ENCODE measurements around the gene PEPD. TPM values are rescaled to one million over a fixed set of nuclear protein-coding genes. Genes with fewer than 3 reads are reported as not detected.

Gene PEPD
- total RNA-seq, 1 donor from 2014 or later, result 84.7 TPM

DNA sequence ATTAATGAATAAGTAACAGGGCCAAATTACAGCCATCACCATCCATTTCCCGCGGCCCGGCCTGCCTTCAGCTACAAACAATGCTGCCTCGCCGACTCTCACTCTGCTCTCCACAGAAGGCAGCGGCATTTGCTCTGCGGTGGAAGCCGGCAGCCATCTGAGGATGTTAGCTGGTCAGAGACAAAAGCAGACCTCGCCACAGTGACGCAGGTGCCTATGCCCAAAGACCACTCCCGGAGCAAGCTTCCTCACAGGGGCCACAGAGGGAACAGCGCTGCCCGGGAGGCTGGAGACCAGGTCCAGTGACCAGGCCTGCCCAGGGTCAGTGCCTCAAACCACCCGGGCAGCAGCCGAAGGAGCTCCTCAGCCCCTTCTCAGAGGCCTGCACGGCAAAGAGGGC lies 16.4 kb downstream of the PEPD start:
- peaks cover 3% of the 10 kb centered on the region for H3K9me3 Mint-ChIP-seq
- TF ChIP-seq, protein P1, sequence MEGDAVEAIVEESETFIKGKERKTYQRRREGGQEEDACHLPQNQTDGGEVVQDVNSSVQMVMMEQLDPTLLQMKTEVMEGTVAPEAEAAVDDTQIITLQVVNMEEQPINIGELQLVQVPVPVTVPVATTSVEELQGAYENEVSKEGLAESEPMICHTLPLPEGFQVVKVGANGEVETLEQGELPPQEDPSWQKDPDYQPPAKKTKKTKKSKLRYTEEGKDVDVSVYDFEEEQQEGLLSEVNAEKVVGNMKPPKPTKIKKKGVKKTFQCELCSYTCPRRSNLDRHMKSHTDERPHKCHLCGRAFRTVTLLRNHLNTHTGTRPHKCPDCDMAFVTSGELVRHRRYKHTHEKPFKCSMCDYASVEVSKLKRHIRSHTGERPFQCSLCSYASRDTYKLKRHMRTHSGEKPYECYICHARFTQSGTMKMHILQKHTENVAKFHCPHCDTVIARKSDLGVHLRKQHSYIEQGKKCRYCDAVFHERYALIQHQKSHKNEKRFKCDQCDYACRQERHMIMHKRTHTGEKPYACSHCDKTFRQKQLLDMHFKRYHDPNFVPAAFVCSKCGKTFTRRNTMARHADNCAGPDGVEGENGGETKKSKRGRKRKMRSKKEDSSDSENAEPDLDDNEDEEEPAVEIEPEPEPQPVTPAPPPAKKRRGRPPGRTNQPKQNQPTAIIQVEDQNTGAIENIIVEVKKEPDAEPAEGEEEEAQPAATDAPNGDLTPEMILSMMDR (conservative IDR thresholded peaks at IDR 0.05), result no peak

DNA sequence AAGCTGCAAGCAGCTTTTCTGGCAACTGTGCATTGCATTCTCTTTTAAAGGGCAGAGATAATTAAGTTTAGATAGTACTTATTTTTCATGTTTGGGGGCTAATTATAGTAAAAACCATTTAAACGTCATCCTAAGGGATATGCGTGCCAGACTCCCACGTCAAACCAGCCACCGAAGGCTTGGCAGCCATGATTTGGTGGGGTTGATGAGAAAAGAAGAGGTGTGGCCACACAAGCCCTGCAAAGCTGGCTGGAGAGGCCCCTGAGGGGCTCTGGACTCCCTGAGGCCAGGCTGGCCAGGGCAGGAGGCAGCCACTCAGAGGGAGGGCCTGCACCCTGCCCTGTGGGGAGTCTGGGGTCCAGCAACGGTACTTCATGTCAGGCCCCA lies 17.5 kb downstream of the PEPD start:
- no peaks in the 10 kb centered on the region for H3K9me3 Mint-ChIP-seq
- H3K4me1 Mint-ChIP-seq (ENCODE audit: unreplicated experiment), result peaks cover 21% of the 10 kb centered on the region
- H3K36me3 Mint-ChIP-seq, result no peaks in the 10 kb centered on the region
- no peak overlapping the region for H3K4me3 Mint-ChIP-seq
- H3K27ac Mint-ChIP-seq, result peak overlapping the region; percentile 64
- TF ChIP-seq, protein P1 (conservative IDR thresholded peaks at IDR 0.05), result no peak
- DNase-seq (ENCODE audit: extremely low spot score, unreplicated experiment), result no peak
- H3K27me3 Mint-ChIP-seq, result no peaks in the 10 kb centered on the region

More for the DNA sequence above, 16.4 kb downstream of the PEPD start:
- DNase-seq (ENCODE audit: extremely low spot score, unreplicated experiment), result no peak
- Mint-ChIP-seq H3K4me3 (no peak overlapping the region), H3K4me1 (ENCODE audit: unreplicated experiment) (peaks cover 24% of the 10 kb centered on the region), H3K27ac (peak overlapping the region; percentile 70), H3K27me3 (no peaks in the 10 kb centered on the region), H3K36me3 (peaks cover 4% of the 10 kb centered on the region)

DNA sequence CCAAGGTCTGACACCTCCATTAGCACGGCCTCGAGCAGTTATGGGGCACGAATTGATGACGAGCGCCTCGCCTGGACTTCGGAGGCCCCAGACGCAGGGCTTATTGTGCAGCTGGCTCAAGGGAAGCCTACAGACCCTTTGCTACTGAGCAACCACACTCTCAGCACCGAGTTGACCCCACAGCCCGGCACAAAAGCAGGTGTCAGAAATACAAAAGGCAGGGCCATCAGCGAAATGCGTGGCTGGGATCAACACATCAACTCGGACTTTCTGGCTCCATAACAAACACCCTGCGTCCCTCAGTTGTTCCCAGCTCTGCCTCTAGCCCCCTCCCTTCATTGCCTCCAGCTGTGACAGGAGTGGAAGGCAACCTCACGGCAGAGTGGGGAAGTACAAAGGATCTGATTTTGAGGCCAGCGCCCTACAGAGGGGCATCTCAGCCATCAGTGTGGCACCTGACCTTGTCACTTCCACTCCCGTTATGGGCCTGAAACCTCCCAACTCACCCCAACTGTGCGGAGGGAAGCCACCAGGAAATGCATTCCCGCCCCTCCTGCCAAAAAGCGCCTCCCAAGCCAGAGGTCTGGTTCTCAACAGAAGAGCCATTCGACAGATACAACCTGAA lies 18.0 kb downstream of the PEPD start:
- Mint-ChIP-seq H3K27me3 (no peaks in the 10 kb centered on the region), H3K27ac (peak overlapping the region; percentile 64), H3K36me3 (no peaks in the 10 kb centered on the region), H3K4me3 (no peak overlapping the region), H3K9me3 (no peaks in the 10 kb centered on the region), H3K4me1 (ENCODE audit: unreplicated experiment) (peaks cover 21% of the 10 kb centered on the region)
- DNase-seq (ENCODE audit: extremely low spot score, unreplicated experiment), result no peak
- TF ChIP-seq, protein P1 (conservative IDR thresholded peaks at IDR 0.05), result no peak

DNA sequence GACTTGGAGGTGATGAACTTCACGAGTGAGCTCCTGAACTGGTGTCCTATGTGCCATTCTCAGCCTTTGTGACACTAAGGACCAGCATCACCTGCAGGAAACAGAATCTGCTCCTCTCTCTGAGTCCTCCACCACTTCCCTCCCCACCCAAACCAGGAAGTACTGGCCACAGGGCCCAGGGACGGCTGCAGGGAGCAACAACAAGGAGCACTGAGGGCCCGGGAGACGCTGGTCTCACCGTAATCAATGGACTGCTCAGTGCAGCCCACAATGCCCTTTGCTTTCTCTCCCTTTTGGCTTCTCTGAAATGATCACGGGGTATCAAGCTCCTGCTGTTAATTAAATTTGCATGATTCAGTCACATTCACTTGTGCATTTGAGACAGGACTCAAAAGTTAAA lies 18.6 kb downstream of the PEPD start:
- Mint-ChIP-seq H3K4me1 (ENCODE audit: unreplicated experiment) (peaks cover 21% of the 10 kb centered on the region), H3K9me3 (no peaks in the 10 kb centered on the region), H3K4me3 (no peak overlapping the region), H3K27ac (no peak overlapping the region), H3K27me3 (no peaks in the 10 kb centered on the region), H3K36me3 (no peaks in the 10 kb centered on the region)
- DNase-seq (ENCODE audit: extremely low spot score, unreplicated experiment), result no peak
- TF ChIP-seq, protein P1 (conservative IDR thresholded peaks at IDR 0.05), result no peak

DNA sequence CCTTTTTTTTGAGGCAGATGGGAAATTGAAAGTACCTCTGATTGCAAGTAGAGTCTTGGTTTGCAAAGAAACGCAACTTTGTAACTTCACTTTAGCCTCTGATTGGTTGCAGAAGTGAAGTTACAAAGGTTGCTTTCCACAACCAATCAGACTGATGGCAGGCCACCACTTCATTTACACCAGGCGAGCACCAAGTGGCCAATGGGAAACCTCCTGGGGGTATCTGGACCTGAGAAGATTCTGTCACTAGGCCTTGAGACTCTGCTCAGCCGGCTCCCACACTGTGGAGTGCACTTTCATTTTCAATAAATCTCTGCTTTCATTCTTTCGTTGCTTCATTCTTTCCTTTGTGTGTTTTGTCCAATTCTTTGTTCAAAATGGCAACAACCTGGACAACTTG lies 19.1 kb downstream of the PEPD start:
- Mint-ChIP-seq H3K27me3 (no peaks in the 10 kb centered on the region), H3K9me3 (no peaks in the 10 kb centered on the region), H3K4me1 (ENCODE audit: unreplicated experiment) (peaks cover 18% of the 10 kb centered on the region), H3K4me3 (no peak overlapping the region), H3K27ac (no peak overlapping the region), H3K36me3 (no peaks in the 10 kb centered on the region)
- TF ChIP-seq, protein P1 (conservative IDR thresholded peaks at IDR 0.05), result no peak
- no peak for DNase-seq (ENCODE audit: extremely low spot score, unreplicated experiment)

All from type B pancreatic cell (in vitro differentiated cells).